NCI-H460 (cell line): Measurements from ENCODE around the gene AKAP1. TPM values are rescaled to one million over a fixed set of nuclear protein-coding genes. Genes with fewer than 3 reads are reported as not detected.

ENCODE experiments used
- DNase-seq: peaks from one replicate; pipeline ENCODE4 v3.0.0-alpha.2; 2016; ENCODE audit warnings: low read depth; ENCODE audit errors: extremely low read depth
- total RNA-seq: library from RNA; depleted of rRNA; stranded (reverse); fragments of >200 nt; shearing (Covaris generic); gene quantifications from 2 replicates; pipeline ENCODE4 v1.2.3, GENCODE V29; 2014; rRNA removed

AKAP1 gene
- total RNA-seq, 1 experiment from 2014 or later = 22.0 TPM

DNA sequence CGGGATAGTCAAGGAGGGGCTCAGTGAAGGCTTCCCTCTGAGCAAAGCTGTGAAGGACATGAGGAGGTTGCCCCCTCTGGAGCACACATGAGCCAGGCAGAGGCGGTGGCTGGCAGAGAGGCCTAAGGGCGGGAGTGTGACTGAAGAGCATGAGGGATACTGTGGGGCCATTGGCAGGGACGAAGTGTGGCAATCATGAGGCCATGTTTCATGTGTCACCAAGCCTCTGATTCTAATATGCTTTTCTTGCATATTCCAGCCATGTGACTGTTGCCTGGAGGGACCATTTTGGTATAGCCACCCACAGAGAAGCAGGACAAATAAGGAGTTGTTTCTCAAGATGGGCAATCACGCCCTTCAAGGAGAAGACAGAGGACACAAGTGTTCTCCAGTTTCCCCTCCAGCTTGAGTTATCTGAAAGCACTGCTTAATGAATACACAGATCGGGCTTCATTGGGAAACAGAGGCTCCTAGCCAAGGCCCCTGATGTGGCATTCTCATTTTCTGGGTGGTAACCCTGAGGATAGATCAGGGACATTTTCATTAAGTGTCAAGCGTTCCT is 68.0 kb downstream of the AKAP1 start:
- DNase-seq = no peak

DNA sequence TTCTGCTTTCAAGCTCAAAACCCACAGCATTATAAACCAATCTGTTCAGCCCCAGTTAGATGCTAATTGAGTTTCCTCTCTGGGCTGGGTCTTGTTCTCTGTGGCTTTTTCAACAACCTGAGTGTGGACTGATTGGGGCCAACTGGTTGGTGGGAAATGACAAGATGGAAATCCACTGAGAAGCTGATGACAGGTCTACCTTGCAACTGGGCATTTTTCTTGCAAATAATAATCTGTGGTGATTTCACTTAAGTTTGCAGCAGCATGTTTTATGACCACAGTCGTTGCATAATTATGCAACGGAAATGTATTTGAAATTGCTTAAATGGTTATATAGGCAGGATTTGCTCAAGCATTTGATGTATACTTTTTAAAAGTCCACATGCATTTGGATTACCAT is 69.9 kb downstream of the AKAP1 start:
- no peak for DNase-seq

DNA sequence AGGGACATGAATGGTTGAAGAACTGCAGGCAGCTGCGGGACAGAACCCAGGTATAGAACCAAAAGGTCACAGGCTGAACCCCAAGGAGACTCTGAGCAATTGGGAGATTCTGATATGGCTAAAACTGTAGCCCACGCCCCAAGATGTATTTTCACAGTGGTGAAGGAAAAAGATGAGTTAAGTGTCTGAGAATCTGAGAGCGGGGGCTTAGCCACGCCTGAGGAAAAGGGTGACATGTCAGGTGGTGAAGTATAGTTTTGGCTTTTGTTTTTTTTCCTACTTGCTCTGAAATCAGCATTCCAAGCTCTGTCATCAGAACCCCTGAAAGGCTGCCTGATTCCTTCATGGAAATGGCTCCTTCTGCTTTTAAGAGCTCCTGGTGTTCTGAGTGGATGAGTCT is 73.3 kb downstream of the AKAP1 start:
- DNase-seq = no peak

DNA sequence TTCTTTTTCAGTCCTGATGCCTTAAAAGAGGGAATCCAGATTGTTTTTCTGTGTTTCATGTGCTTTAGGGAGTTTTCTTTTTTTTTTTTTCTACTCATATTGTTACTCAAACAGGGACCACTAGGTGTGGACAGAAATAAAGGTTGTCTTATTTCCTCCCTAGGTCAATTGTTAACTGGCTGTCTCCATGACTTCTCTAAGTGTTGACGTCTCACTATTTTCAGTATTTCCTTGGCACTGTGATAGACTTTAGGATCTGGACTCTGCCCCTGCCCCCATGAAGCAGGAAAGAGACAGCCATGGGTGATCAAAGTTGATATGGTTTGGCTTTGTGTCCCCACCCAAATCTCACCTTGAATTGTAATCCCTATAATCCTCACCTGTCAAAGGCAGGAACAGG is 73.7 kb downstream of the AKAP1 start:
- no peak for DNase-seq

DNA sequence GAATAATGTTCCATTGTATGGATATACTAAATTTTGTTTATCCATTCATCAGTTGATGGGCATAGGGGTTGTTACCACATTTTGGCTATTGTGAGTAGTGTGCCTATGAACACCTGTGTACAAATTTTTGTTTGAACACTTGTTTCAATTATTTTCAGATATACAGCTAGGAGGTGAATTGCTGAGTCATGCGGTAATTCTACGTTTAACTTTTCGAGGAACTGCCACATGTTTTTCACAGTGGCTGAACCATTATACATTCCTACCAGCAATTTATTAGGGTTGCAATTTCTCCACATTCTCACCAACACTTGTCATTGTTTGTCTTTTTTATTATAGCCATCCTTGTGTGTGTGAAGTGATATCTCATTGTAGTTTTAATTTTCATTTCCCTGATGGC is 75.6 kb downstream of the AKAP1 start:
- DNase-seq = no peak

DNA sequence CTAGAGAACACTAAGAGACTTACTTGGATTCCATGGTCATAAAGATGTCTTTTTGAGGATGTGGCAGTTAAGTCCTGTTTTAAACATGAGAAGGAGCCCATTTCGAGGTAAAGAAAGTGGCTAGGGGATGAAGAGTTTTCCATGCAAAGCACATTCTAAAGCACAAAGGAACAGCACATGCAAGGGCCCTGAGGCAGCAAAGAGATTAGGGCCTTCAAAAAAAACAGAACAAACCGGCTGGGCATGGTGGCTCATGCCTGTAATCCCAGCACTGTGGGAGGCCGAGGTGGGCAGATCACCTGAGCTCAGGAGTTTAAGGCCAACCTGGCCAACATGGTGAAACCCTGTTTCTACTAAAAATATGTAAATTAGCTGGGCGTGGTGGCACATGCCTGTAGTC is 79.8 kb downstream of the AKAP1 start:
- DNase-seq = no peak

DNA sequence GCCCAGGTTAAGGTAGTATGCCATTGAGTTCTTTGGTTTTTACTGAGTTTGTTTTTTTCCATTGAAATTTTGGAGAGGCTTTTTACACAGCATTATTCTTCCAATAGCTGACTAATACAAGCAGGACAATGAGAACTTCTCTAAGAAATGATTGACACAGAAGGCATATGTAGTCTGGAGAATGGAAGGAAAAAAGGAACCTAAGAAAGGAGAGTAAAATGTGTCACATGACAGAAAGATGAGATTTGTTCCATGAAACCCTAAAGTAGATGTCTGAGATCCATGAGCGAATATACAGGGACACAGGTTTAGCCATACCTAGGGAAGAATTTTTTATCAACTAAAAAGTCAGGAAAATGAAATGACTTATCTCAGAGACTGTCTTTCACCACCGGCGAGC is 80.7 kb downstream of the AKAP1 start:
- no peak for DNase-seq

DNA sequence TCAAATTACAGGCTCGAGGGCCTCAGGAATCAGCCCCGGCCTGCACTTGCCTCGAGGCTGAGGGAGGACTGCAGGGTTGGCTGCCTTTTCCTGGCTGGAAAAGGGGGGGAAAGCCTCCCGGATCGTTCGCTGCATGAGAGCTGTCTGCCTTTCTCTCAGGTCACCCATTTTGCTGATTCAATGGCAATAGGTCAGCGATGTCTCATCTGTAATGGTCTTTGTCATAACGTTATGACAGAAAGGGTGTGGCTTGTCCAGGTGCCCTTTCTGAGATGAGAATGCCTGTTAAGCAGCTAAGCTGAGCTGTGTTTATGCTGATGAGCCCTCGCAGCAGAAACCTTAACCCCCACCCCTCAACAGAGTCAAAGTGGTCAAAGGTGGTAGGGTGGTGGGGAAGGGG is 81.8 kb downstream of the AKAP1 start:
- no peak for DNase-seq

DNA sequence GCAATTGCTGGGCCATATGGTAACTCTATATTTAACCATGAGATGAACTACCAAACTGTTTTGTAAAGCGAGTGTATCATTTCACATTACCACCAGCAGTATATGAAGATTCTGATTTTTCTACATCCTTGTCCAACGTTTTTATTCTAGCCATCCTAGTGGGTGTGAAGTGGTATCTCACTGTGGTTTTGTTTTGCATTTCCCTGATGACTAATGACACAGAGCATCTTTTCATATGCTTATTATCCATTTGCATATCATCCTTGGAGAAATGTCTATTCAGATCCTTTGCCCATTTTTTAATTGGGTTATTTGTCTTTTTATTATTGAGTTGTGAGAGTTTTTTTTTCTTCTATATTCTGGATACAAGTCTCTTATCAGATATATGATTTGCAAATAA is 83.6 kb downstream of the AKAP1 start:
- no peak for DNase-seq

DNA sequence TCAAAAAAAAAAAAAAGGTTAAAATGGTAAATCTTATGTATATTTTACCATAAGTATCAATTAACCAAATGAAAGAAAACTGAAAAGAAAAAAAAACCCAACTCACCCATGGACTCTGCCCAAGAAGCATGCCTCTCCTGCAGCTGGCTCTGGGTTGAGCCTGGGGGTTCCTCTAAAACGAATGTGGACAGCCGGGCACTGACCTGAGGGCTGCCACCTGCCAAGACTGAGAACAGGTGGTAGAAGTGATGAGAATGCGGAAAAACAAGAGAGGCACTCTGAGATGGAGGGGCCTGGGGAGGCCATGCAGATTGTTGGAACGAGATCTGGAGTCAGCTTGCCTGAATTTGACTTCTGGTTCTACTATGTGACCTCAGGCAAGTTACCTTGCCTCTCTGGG is 85.8 kb downstream of the AKAP1 start:
- DNase-seq = no peak

Other genes starting within 250 kb of the AKAP1 start
- gene TRIM25, start 171.2 kb upstream of the AKAP1 start, total RNA-seq = 42.3 and 58.9 TPM in 2 replicates
- gene COIL, start 124.2 kb upstream of the AKAP1 start, total RNA-seq = 19.8 and 20.7 TPM in 2 replicates
- gene SCPEP1, start 107.1 kb upstream of the AKAP1 start, total RNA-seq = 64.1 and 70.1 TPM in 2 replicates
- gene MSI2, start 171.3 kb downstream of the AKAP1 start, total RNA-seq = 24.7 and 29.5 TPM in 2 replicates